GM18870 (cell line): ENCODE data around the gene PLBD2.

ENCODE experiments used
- ATAC-seq: cut with Tn5 transposase; IDR thresholded peaks from one replicate; pipeline ENCODE4 v1.9.1; 2021; ENCODE audit warnings: moderate library complexity; ENCODE audit not compliant: unreplicated experiment

PLBD2 gene

DNA sequence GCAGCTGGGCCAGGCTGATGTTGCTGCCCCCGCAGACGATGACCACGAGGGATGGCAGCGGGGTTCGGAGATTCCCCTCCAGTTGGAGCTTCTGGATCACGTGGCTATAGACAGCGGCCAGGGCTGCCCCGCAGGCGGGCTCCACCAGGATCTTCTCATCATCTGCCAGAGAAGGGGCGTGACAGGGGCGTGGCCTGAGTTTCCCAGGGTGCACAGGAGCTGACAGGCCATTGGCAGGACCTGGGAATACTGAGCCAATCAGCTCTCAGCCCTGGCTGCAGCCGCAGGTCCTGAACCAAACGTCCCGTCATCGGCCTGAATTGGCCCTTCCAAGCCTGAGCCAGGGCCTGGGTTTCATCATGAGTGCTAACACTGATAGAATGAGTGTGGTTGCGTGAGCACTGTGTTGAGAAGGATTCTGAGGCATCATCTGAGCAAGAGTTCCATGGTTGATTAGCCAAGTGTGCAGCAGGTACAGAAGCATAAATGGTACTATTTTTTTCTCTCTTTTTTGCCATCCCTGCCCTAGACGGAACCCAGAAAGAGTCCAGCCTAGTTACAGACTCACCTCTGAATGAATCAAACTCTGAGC is 34.7 kb downstream of the PLBD2 start:
- no peak for ATAC-seq

DNA sequence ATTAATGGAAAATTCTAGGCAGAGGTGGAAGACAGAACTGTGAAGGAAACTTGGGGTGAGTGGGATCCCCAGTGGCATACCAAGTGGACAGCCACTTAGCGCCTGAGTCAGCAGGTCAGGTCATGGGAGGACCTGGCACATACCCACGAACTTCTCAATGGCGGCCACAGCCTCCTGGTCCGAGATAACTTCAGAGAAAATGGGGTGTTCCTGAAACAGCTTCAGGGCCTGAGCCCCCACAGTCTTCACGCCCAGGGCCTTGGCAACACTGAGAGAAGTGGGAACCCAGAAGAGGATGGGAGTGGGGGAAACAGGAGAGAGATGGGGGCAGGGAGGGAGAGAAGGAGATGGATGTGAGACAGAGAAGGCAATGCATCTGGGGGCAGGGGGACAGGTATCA is 35.4 kb downstream of the PLBD2 start:
- no peak for ATAC-seq

DNA sequence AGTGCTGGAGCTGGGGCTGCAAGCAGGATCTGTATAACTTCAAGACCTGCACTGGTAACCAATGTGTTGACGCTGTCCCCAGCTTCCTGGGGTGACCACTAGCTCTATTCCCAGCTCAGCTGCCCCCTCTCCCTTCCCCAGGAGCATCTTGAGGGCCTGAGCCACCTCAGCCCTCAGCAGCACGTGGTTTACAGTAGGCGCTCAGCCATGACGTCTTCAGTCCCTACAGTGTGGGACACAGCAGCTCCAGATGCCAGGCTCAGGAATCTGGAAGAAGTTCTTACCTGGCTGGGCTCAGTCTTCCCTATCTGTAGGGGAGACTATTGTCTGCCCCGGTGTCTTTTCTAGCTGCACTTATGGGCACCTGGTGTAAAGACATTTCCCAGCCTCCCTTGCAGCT is 36.7 kb downstream of the PLBD2 start:
- ATAC-seq, result no peak

GRCh38 chr12:113396200-113396599 is 37.8 kb downstream of the PLBD2 start:
- no peak for ATAC-seq

GRCh38 chr12:113396828-113397496 is 38.6 kb downstream of the PLBD2 start:
- no peak for ATAC-seq

GRCh38 chr12:113397497-113398197 is 39.3 kb downstream of the PLBD2 start:
- no peak for ATAC-seq

DNA sequence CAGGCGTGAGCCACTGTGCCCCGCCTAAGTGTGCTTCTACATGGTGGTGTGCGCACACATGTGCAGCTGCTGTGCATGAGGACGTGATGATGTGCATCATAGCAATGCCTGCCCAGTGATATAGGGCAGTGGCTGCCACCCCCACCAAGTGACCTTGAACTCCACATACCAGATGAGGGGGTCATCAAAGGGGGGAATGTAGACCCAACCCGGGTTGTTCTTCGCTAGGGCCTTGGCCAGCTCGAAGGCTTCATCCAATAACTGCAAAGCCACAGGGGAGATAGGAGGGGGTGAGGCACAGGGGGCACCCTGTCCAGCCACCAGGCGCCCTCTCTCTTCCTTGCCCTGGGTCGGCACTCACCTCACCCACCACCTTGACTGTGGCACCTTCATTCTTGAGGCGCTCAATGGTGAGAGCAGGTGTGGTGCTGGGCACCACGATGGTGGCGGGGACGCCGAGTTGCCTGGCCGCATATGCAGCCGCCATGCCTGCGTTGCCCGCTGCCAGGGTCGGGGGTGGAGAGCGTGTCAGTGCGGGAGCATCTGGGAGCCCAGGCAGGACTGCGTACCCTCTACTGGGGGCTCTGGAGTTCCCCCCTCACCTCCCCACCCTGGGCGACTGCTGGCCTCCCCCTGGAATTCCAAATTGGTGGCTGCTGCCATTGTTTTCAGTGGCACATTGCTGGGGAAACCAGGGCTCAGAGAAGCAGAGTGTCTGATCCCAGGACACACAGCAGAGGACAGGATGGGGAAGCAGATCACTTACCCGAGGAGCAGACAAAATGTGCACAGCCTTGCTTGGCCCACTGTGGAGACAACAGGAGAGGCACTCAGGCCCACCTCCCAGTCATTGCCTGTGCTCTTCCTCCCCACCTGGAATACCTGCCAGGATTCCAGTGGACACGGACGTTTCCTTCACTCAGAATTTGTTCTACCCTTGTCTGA is 40.2 kb downstream of the PLBD2 start:
- ATAC-seq, result no peak

DNA sequence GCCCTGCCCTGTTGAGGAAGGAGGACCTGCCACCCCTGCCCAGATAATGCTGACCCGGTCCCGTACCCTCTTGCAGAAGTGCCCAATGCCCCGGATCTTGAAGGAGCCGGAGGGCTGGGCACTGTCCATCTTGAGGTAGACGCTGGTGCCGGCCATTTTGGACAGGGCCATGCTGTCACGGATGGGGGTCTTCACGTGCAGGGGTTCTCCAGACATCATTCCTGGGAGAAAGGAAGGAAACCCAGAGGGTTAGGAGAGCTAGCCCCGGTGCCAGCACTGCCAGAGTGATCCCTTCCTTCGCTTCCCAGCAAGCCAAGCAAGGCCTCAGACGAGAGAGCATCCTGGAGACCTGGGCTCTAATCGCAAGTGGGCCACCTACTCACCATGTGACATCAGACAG is 41.1 kb downstream of the PLBD2 start:
- ATAC-seq, result no peak

DNA sequence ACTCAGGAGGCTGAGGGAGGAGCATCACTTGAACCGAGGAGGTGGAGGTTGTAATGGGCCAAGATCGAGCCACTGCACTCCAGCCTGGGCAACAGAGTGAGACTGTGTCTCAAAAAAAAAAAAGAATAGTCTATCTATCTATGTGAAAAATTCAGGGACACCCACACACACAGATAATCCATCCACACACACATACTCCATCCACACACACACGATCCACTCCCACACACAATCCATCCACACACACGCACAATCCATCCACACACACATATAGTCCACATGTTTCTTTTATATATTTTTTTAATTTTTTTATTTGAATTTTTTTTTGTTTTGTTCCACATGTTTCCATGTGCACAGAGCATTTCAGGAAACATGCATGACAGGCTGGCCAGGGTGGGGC is 42.0 kb downstream of the PLBD2 start:
- no peak for ATAC-seq

GRCh38 chr12:113401066-113402000 is 42.9 kb downstream of the PLBD2 start:
- no peak for ATAC-seq

GRCh38 chr12:113402586-113403260 is 44.3 kb downstream of the PLBD2 start:
- no peak for ATAC-seq

DNA sequence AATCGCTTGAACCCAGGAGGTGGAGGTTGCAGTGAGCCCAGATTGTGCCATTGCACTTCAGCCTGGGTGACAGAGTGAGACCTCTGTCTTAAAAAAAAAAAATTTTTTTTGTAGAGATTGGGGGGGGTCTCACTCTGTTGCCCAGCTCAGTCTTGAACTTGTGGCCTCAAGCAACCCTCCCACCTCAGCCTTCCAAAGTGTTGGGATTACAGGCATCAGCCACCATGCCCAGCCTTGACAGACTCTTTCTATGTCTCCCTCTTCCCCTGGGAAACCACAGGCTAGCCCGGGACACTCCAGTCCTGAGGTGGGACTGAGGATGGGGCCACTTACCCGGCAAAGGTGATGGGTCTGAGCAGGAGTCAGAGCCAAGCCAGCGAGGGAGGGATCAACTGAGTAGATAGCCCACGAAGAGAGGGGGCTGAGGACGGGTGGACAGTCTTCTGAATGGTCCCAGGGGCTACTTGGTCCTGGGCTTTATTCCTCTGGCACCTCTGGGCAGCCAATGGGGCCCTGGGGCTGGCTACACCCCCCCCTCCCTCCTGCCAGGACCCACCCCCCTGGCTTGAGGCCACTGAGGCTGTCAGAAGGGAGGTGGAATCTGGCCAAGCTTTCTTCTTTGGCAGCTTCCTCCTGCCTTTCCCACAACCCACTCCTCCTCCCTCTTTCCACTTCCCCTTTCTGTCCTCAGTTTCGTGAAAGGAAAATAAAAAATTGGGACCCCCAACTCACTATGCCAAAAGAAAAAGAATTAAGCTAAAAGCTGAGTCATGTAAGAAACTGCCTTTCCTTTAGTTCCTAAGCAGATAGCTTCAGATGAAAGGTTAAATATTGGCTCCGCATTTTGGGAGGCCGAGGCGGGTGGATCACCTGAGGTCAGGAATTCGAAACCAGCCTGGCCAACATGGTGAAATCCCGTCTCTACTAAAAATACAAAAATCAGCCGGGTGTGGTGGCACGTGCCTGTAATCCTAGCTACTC is 45.3 kb downstream of the PLBD2 start, which contains the start of gene SDS:
TSS of gene SDS (minus strand) at position 453 of the 981 bp plus-strand sequence. CDS start 4,179 bp downstream, outside the sequence.
- ATAC-seq, result no peak

GRCh38 chr12:113405694-113406093 is 47.3 kb downstream of the PLBD2 start:
- no peak for ATAC-seq

GRCh38 chr12:113407931-113408600 is 49.7 kb downstream of the PLBD2 start:
- ATAC-seq, result no peak

- ATAC-seq, result no peak
Observed at GRCh38 chr12:113408756-113409298, 50.4 kb downstream of the PLBD2 start.

- no peak for ATAC-seq
Observed at GRCh38 chr12:113409462-113410124, 51.2 kb downstream of the PLBD2 start.

DNA sequence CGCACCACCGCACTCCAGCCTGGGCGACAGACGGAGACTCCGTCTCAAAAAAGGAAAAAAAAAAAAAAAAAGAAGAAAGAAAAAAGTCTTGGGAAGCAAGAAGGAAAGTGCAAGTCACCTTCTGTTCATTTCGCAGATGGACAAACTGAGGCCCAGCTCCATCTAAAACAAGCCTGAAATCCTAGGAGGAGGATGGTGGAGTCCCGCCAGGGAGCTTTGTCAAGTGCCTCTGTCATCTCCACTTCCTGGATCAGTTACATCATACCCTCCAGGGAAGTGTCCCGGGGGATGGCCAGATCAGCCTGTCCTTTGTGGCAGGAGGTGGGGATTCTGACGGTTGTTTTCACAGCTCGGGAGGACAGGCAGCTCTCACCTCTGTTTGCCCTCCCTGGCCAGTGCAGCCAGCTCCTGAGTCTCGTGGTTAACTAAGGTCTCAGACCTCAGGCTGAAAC is 55.1 kb downstream of the PLBD2 start:
- ATAC-seq, result no peak
